ENCODE measurements around the gene C1QTNF9. TPM values are rescaled to one million over a fixed set of nuclear protein-coding genes. Genes with fewer than 3 reads are reported as not detected.

Gene C1QTNF9
- total and polyA plus RNA-seq, 2 of the 8 experiments (the other 6 are each of a cell fraction or from before 2014, with no cell fraction given) = not detected

DNA sequence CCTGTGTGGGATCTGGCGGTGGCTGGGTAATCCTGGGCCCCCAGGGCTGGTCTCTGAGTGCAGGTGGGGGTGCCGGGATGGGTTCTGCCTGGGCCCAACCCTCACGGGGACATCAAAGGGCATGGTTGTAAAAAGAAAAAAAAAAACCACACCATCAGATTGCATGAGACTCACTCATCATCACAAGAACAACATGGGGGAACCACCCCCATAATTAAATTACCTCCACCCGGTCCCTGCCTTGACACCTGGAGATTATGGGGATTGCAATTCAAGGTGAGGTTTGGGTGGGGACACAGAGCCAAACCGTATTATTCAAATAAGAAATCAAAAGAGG lies 14.3 kb downstream of the C1QTNF9 start:
- Histone ChIP-seq H2BK15ac (ENCODE audit: low read length) (no peak overlapping the region), H3K4me2 (ENCODE audit: insufficient read depth in 1 of 2, low read depth in 2 of 2, low read length in 2 of 2) (no peak overlapping the region), H4K91ac (replicated peaks; ENCODE audit: insufficient read length, low read length) (no peak overlapping the region), H3K4me3 (ENCODE audit: extremely low read depth in 1 of 4, insufficient read depth in 2 of 4, low read depth in 3 of 4, low read length in 4 of 4) (no peak overlapping the region), H2BK12ac (ENCODE audit: low read depth, low read length) (no peak overlapping the region), H3K4me1 (replicated peaks in 1 of 4; ENCODE audit: control insufficient read depth in 3 of 4, insufficient read depth in 4 of 4, low read length in 3 of 4) (no peaks in the 10 kb centered on the region), H3K9ac (replicated peaks in 1 of 4; ENCODE audit: extremely low read depth in 1 of 4, low read depth in 3 of 4, low read length in 3 of 4) (no peak overlapping the region), H3K79me2 (ENCODE audit: control insufficient read depth in 1 of 2, insufficient read depth in 2 of 2, low read length in 2 of 2) (no peaks in the 10 kb centered on the region), H4K20me1 (replicated peaks in 1 of 2; ENCODE audit: control insufficient read depth in 1 of 2, insufficient read depth in 2 of 2, low read length in 2 of 2) (no peaks in the 10 kb centered on the region), H3K4ac (replicated peaks; ENCODE audit: insufficient read length, low read depth, low read length) (no peak overlapping the region), H2BK5ac (ENCODE audit: low read depth, low read length) (no peak overlapping the region), H3K23ac (ENCODE audit: insufficient read length) (no peak overlapping the region), H3K14ac (ENCODE audit: insufficient read length) (no peak overlapping the region), H3K18ac (ENCODE audit: extremely low read depth, low read length) (no peak overlapping the region), H3K79me1 (ENCODE audit: low read depth, low read length) (no peaks in the 10 kb centered on the region), H3K9me3 (ENCODE audit: insufficient read depth in 2 of 2, low read depth in 1 of 2, low read length in 1 of 2) (no peaks in the 10 kb centered on the region), H3K27ac (ENCODE audit: low read depth, low read length) (no peak overlapping the region), H3K23me2 (ENCODE audit: low read depth, low read length) (no peaks in the 10 kb centered on the region), H2BK120ac (replicated peaks; ENCODE audit: low read depth, low read length) (no peak overlapping the region), H2AK5ac (ENCODE audit: low read depth, low read length) (no peak overlapping the region), H3K36me3 (ENCODE audit: control insufficient read depth in 2 of 4, insufficient read depth in 4 of 4, low read length in 3 of 4) (no peaks in the 10 kb centered on the region), H2AFZ (ENCODE audit: low read length) (no peak overlapping the region), H2BK20ac (ENCODE audit: low read length) (no peak overlapping the region), H3K27me3 (replicated peaks in 1 of 4; ENCODE audit: control insufficient read depth in 3 of 4, extremely low read depth in 1 of 4, insufficient read depth in 3 of 4, low read length in 3 of 4) (no peaks in the 10 kb centered on the region), H4K8ac (ENCODE audit: extremely low read depth, insufficient read depth, low read length) (no peak overlapping the region), H4K5ac (ENCODE audit: insufficient read length, low read depth, low read length) (no peak overlapping the region), H3K56ac (replicated peaks; ENCODE audit: insufficient read length, low read depth, low read length) (no peak overlapping the region)
- DNase-seq (ENCODE audit: low read depth in 1 of 2, low spot score in 2 of 2) (no peak), FAIRE-seq (no peak)
- CTCF ChIA-PET (ENCODE audit: partially characterized antibody) = interaction anchor here (2.5 kb wide), 1 partner anchor 35 kb away, joined by 8 read pairs; no protein-coding TSS in a partner anchor
- POLR2A ChIA-PET (ENCODE audit: partially characterized antibody) = no interaction called here
- WGBS, 2 experiments (ENCODE audit: extremely low coverage in 1 of 2, insufficient coverage in 1 of 2, insufficient read length in 1 of 2, insufficient replicate concordance in 2 of 2, low coverage in 1 of 2, low lambda C conversion rate in 2 of 2, missing lambda C conversion rate in 1 of 2) = 80% methylated on average over 5 of the region's 5 CpGs; no CpG with 5 or more reads in 1 of the 2 experiments
- TF ChIP-seq GABPA (IDR thresholded peaks at IDR 0.05; ENCODE audit: borderline replicate concordance, insufficient read depth, low read length) (no peak), KDM5A (IDR thresholded peaks at IDR 0.05; ENCODE audit: low read length) (no peak), POLR2A (IDR thresholded peaks at IDR 0.05; ENCODE audit: control extremely low read depth in 1 of 2, low read depth in 2 of 2, low read length in 2 of 2) (no peak), TEAD4 (IDR thresholded peaks at IDR 0.05; ENCODE audit: low read depth, low read length) (no peak), JUND (IDR thresholded peaks at IDR 0.05; ENCODE audit: low read length) (no peak), JUN (IDR thresholded peaks at IDR 0.05; ENCODE audit: low read depth, low read length) (no peak), KDM4A (IDR thresholded peaks at IDR 0.05; ENCODE audit: low read depth, low read length, severe bottlenecking) (no peak), CBX5 (IDR thresholded peaks at IDR 0.05; ENCODE audit: low read depth, low read length) (no peak), SP1 (IDR thresholded peaks at IDR 0.05; ENCODE audit: low read depth, low read length) (no peak), POU5F1 (IDR thresholded peaks at IDR 0.05; ENCODE audit: low read depth, low read length) (no peak)
